ENCODE measurements around the gene GCFC2. TPM values are rescaled to one million over a fixed set of nuclear protein-coding genes. Genes with fewer than 3 reads are reported as not detected.
A peak's percentile ranks its signal among the peaks of the same experiment; 100 is the strongest.
"Not testable (repeated sequence)": the region's sequence is repeated elsewhere in the genome, so short reads cannot be mapped to it uniquely, and the experiment has no call there.

The GCFC2 gene
- total RNA-seq, 3 donors from 2014 or later = 13.6 to 16.4 (median 14.4) TPM

DNA sequence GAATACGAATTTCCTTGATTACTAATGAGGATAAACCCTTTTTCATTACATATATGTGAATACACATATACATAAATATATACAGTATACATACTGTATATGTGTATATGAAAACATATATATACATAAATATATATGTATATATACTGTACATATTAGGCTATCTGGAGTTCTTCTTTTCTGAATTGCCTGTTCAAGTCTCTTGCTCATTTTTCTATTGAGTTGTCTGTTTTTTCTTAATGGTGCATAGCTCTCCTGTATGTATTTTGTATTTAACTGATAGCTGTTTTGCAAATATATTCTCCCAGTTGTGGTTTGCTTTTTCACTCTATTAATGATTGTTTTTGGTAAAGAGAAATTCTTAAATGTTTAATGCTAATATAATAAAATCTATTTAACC is 8.9 kb upstream of the GCFC2 start:
- Histone ChIP-seq H3K4me3 (no peak overlapping the region), H3K4me1 (ENCODE audit: low read depth) (no peaks in the 10 kb centered on the region), H3K9me3 (no peaks in the 10 kb centered on the region), H3K36me3 (ENCODE audit: low read depth) (no peaks in the 10 kb centered on the region)
- TF ChIP-seq, protein P1, sequence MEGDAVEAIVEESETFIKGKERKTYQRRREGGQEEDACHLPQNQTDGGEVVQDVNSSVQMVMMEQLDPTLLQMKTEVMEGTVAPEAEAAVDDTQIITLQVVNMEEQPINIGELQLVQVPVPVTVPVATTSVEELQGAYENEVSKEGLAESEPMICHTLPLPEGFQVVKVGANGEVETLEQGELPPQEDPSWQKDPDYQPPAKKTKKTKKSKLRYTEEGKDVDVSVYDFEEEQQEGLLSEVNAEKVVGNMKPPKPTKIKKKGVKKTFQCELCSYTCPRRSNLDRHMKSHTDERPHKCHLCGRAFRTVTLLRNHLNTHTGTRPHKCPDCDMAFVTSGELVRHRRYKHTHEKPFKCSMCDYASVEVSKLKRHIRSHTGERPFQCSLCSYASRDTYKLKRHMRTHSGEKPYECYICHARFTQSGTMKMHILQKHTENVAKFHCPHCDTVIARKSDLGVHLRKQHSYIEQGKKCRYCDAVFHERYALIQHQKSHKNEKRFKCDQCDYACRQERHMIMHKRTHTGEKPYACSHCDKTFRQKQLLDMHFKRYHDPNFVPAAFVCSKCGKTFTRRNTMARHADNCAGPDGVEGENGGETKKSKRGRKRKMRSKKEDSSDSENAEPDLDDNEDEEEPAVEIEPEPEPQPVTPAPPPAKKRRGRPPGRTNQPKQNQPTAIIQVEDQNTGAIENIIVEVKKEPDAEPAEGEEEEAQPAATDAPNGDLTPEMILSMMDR (IDR thresholded peaks at IDR 0.05) = no peak
- intact Hi-C loops (cut with DNase I, micrococcal nuclease) = no loop called here
- ATAC-seq = no peak
- no peak for DNase-seq

DNA sequence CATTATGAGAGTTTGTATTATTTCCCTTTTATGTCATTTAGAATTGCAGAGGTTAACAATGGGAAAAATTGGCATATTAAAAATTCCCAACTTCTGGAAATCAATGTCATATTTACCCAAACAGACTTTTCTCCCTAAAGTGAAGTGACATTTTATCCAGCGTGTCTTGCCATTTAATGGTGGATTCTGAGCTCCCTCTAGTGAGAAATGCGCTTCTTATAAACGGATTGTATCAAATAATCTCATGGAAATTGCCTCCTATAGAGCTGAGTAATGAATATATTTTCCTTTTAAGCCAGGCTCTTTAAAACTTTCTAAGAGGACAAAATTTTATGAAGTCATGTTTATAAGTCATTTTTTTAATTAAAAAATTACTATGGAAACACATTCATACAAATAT is 5.7 kb upstream of the GCFC2 start:
- DNase-seq (no peak), ATAC-seq (no peak)
- H3K36me3 ChIP-seq (ENCODE audit: low read depth) = no peaks in the 10 kb centered on the region
- H3K9me3 ChIP-seq = no peaks in the 10 kb centered on the region
- intact Hi-C loops (cut with DNase I, micrococcal nuclease) = no loop called here
- no peak overlapping the region for H3K4me3 ChIP-seq
- H3K4me1 ChIP-seq (ENCODE audit: low read depth) = peaks cover under 1% of the 10 kb centered on the region
- TF ChIP-seq, protein P1 (IDR thresholded peaks at IDR 0.05) = no peak

DNA sequence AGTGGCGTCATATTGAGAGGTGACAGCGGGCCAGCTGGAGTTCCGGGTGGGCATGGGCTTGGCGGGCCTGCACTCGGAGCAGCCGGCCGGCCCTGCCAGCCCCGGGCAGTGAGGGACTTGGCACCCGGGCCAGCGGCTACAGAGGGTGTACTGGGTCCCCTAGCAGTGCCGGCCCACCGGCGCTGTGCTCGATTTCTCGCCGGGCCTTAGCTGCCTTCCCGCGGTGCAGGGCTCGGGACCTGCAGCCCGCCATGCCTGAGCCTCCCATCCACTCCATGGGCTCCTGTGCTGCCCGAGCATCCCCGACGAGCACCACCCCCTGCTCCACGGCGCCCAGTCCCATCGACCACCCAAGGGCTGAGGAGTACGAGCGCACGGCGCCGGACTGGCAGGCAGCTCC is 875 bp upstream of the GCFC2 start:
- H3K4me3 ChIP-seq; H3K36me3 ChIP-seq (ENCODE audit: low read depth); intact Hi-C loops (cut with DNase I, micrococcal nuclease); ATAC-seq; H3K9me3 ChIP-seq: not testable (repeated sequence)
- peaks cover 11% of the 10 kb centered on the region for H3K4me1 ChIP-seq (ENCODE audit: low read depth)
- peak in 2 of 3 donors; percentile 28 to 53 for DNase-seq

DNA sequence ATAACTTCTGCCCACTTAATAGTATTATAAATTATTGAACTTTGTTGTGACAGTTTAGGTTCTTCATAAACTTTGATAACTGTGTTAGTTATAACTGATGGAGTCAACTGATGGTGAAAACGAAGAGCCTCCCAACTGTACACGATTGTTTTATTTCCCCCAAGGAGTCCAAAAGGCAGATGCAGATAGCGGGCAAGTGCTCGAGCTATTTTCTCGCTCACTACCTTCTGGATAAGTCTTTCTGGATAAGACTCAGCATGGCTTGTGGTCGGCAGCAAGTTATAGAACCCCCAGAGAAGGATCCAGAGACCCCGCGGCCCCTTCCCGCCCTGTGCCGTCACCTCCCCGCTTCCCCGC is 517 bp downstream of the GCFC2 start:
- intact Hi-C loops (cut with DNase I, micrococcal nuclease) = no loop called here
- H3K4me3 ChIP-seq = peak overlapping the region; percentile 45
- TF ChIP-seq, protein P1 (IDR thresholded peaks at IDR 0.05) = no peak
- no peaks in the 10 kb centered on the region for H3K36me3 ChIP-seq (ENCODE audit: low read depth)
- no peak for DNase-seq
- ATAC-seq = peak; percentile 43
- peaks cover 11% of the 10 kb centered on the region for H3K4me1 ChIP-seq (ENCODE audit: low read depth)
- H3K9me3 ChIP-seq = no peaks in the 10 kb centered on the region

DNA sequence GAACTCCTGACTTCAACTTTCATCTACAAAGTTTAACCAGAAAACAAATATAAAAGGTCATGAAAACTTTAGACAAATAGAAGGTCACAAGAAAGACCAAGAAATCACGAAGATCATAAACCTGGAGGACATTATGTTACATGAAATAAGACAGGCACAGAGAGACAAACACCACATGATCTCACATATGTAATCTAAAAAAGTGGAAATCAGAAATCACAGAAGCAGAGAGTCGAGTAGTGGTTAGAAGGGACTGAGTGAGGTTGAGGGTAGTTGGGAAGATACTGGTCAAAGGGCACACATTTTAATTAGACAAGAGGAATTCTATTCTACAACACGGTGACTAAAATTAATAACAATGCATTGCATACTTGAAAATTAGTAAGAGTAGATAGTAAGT is 1.4 kb downstream of the GCFC2 start:
- DNase-seq (no peak), ATAC-seq (no peak)
- Histone ChIP-seq H3K36me3 (ENCODE audit: low read depth) (no peaks in the 10 kb centered on the region), H3K4me3 (no peak overlapping the region), H3K9me3 (no peaks in the 10 kb centered on the region), H3K4me1 (ENCODE audit: low read depth) (peaks cover 11% of the 10 kb centered on the region)
- TF ChIP-seq, protein P1 (IDR thresholded peaks at IDR 0.05) = no peak
- intact Hi-C loops (cut with DNase I, micrococcal nuclease) = no loop called here

DNA sequence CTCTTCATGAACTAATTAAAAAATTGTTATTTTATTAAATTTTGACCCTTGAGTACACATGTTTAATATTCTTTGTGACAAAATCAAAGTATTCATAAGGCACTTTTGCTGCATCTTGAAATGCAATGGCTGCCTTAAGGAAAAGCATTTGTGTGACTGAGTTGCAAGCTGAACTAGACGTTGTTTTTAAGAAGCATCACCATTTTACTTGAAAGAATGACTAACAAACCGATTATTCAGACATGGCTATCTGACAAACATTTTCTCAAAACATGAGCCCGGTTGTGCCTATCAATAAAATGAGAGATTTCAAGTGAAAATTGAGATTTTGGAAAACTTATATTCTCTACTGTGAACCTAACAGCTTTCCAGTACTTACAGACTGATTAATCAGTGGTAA is 2.8 kb downstream of the GCFC2 start:
- ATAC-seq = no peak
- no peaks in the 10 kb centered on the region for H3K36me3 ChIP-seq (ENCODE audit: low read depth)
- no peak overlapping the region for H3K4me3 ChIP-seq
- H3K9me3 ChIP-seq = no peaks in the 10 kb centered on the region
- intact Hi-C loops (cut with DNase I, micrococcal nuclease) = no loop called here
- no peak for DNase-seq
- H3K4me1 ChIP-seq (ENCODE audit: low read depth) = peaks cover 11% of the 10 kb centered on the region
- TF ChIP-seq, protein P1 (IDR thresholded peaks at IDR 0.05) = no peak

Measured in mucosa of descending colon (tissue), 3 donors.